DMS 273 treated with DMSO at 0.1 percent for 48 hours (cell line): ENCODE measurements around the gene FZD4.
"Not testable (repeated sequence)": the region's sequence is repeated elsewhere in the genome, so short reads cannot be mapped to it uniquely, and the experiment has no call there.

ENCODE experiments used
- DNase-seq: peaks from one replicate; lab custom pipeline; 2025; lab: John Stamatoyannopoulos, UW

Gene FZD4

DNA sequence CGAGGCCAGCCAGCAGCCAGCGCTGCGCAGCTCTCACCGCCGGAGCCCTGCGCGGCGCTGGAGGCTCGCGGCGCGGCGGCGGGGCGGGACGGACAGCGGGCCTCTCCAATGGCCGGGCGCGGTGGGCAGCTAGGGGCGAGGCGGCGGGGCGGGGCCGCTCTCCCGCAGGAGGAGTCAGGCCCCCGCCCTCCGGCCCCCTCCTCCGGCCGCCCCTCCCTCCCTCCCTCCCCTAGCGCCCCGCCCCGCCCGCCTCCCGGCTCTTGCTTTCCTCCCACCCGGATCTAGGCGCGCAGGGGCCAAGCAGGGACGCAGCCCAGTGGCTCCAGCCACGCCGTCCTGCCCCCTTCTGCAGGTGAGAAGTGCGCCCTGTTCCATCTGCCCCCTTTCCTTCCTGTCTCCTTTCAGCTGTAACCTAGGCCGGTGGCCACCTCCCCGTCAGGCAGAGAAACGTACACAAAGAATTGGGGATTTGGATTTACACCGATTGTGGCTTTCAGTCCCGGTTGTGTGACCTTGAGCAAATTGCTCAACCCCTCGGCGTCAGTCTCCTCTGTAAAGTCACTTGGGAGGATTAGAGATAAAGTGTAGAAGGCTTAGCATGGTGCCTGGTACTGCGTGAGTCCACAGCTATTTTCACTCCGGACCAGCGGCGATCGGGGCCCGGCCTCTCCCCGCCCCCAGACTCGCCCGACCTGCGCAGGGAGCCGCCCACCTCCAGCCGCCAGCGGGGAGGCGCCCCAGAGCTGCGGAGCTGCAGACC lies at the start of gene FZD4:
Gene FZD4 (minus strand): TSS at position 35 of the 760 bp plus-strand sequence. CDS start 310 bp downstream, outside the sequence.
- peak; percentile 36 for DNase-seq

DNA sequence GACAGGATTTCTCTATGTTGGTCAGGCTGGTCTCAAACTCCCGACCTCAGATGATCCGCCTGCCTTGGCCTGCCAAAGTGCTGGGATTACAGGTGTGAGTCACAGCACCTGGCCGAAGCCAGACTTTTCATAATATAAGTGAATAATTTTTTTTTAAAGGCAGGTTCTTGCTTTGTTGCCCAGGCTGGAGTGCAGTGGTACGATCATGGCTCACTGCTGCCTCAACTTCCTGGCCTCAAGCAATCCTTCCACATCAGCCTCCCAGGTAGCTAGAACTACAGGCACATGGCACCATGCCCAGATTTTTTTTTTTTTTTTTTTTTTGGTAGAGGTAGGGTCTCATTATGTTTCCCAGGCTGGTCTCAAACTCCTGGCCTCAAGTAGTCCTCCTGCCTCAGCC lies 49.1 kb upstream of the FZD4 start:
- not testable (repeated sequence) for DNase-seq

DNA sequence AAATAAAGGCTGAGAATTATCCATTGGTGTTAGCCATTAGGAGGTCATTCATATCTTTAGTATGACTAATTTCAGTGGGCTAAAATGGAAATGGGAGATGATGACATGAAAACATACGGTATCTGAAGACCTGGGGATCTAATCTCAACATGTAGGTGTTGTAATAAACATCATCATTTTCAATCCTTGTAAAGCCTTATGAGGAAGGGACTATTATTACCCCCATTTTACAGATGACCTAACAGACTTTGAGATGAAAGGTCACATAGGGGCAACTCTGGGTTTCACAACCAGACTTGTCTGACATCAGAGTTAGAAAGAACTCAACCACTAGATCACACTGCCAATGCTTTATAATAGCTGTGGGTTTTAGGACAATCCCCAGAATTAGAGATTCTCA lies 47.7 kb upstream of the FZD4 start:
- DNase-seq: no peak

DNA sequence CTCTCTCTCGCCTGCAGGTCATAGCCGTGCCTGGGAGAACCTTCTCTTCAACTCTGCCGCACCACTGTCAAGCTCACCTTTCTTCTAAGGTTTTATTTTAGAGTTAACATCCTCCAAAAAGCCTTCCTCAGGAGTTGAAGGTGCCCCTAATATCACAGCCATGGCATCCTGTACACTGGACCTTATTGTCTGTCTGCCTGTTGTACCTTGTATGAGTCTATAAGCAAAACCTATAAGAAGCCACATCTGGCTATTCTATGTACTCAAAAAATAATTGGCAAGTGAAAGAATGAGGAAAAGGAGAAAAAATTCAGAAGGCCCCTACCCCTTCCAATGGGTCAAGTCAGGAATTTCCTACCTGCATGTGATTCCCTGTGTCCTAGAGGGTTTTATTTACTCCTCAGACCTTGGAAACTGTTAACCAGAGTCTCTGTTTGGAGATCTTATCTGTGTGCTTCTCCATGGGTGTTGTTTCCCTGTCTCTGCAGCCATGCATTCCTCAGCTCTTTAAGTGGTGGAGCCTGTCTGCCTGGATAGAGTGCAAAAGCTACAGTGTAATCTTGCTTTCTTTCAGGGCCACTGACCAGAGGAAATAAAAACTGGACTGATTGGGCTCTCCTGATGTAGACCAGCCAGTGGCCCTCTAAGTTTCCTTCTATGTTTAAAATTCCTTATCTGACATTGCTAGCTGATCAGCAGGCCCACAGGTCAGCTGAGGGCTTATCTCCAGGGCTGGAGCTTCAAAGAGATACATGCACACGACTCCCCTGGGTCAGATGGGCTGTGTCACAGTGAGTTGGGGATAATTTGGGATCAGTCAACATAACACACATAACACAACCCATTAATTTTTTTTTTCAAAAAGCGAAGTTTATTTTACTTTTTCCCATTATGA lies 44.9 kb upstream of the FZD4 start:
- DNase-seq: no peak

DNA sequence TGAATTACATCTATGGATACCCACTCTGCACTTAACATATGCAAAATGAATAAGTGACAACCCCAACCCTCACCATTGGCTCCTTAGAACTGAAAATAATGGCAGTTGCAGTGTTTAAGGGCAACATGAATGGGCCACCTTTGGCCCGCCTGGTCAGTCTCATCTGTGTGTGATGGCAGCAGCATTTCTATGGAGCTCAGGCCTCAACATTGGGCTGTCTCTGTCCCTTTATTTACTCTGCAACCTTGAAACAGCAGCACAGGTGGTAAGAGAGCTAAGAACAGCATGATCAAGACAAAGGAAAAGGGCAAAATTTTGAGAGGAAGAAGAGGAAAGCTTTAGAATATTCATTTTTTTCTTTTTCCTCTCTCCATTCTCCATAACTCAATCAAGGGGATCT lies 44.2 kb upstream of the FZD4 start:
- no peak for DNase-seq

DNA sequence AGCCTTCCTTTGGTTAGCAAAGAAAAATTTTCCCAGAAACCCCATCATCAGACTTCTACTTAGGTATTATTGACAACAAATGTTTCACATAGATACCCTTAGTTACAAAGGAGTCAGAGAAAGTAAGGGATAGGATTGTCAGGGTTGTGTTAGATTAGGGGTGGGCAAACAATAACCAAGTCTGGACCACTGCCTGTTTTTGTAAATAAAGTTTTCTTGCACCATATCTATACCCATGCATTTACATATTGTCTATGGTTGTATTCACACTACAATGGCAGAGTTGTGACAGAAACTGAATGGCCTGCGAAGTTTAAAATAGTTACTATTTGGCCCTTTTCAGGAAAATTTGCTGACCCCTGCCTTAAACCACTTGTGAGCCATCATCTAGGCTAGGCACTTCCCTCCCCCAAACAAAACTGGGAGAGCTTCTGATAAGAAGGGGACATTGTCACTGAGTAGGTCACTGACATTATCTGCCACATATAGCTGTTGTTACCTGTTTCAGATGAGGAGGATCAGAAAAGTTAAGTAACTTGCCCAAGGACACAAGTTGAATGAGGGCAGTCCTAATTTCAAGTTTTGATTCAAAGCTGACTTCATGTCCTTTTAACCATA lies 41.9 kb upstream of the FZD4 start:
- no peak for DNase-seq

DNA sequence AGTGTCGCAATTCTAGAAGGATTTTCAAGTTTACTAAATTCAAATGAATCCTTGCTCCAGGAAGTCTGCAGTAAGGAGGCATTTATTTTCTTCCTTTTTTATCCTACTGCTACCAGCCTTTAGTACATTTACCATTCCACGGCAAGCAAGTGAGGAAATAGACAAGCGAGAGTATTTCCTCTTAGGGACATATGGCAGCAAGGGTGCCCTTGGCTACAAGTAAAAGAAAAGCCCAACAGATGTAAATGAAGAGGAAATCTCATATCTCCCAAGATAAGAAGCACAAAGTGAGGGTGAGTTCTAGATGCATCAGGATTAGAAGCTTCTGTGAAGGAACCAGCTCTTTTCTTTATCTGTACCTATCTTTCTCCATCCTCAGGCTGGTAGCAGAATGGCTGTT lies 37.8 kb upstream of the FZD4 start:
- DNase-seq: no peak

DNA sequence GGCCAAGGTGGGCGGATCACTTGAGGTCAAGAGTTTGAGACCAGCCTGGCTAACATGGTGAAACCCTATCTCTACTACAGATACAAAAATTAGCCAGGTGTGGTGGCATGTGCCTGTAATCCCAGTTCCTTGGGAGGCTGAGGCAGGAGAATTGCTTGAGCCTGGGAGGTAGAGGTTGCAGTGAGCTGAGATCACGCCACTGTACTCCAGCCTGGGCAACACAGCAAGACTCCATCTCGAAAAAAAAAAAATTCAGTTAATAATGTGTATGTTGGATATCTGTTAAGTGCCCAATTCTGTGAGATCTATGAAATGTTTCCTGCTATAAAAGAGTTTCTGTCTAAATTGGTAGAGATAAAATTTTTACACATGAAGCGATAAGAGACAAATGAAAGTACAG lies 37.1 kb upstream of the FZD4 start:
- not testable (repeated sequence) for DNase-seq

DNA sequence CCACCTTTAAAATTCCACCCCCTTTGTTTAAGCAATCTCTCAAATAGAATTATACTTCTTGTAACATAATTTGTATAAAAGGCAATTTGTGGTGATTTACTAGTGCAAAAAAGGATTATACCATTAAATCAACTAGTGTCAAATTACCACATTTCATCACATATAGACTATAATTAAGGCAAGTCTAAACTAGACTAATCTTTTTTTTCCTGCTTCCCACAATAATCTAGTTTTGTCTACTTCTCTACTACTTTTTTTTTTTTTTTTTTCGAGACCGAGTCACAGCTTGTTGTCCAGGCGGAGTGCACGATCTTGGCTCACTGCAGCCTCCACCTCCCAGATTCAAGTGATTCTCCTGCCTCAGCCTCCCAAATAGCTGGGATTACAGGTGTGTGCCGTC lies 36.1 kb upstream of the FZD4 start:
- DNase-seq: no peak

DNA sequence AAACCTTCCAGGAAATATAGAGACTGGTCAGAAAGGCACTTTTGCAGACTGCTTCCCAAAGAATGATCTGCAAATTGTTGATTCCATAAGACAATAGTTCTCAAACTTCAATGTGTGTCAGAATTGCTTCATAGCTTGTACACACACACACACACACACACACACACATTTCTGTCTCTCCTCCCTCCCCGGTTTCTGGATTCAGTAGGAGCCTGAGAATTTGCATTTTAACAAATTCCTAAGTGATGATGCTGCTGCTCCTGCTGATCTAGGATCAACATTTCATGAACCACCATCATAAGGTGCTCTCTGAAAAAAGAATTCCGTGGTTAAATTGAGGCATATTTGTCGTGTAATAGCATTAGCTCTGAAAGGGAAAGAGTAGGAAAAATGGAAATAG lies 35.3 kb upstream of the FZD4 start:
- DNase-seq: no peak

DNA sequence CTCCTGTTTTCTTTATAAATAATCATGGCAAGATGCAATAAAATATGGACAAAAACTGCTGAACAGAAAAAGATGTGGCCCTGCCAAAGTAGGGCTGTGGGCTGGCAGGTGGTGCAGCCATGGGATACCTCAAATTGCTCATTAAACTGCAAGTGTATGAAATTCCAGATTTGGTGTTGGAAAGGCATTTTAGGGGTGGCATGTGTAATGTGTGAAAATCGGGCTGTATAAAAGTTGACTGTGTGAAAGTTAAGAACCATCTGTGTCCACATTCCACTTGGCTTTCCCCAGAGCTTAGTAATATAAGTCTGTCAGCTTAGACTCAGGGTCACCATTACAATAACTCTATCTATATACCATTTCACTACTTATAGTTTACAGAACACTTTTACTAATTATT lies 34.8 kb upstream of the FZD4 start:
- peak; percentile 8 for DNase-seq

DNA sequence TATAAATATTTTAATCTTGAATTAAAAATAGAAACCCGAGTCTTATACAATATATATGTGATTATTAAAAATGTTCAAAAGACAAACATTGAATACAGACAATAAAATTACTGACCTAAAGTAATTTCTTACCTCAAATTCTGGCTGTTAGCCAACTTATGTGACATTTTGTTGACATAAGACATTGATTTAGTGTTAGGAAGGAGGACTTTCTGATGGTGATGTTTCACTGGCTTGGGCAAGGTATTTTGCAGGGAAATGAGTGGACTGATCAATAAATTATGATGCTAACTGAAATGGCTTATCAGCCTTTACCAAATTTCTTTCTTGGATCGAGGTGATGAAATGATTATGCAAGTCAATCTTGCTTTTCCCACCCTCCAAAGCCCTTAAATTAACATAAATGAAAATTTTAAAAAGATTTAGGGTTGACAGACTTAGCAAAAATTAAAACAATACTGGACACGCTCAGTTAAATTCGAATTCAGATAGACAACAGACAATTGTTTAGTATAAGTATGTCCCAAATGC lies 33.2 kb upstream of the FZD4 start:
- no peak for DNase-seq

DNA sequence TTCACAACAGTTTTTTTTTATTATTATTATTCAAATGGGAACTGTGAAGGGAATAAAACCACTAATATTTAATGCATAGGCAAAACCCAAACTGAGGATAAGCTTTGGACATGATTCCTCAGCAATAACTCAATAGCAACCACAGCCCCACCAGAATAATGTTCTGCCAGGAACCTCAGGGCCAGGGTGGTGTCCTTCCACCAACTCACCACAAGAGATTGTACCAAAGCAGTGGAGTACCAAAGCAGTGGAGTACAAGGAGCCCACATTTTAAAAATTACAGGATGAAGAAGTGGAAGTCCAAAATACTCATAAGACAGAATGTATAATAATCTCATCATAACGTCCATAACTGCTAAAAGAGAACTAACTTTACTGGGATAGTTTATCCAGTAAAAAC lies 32.5 kb upstream of the FZD4 start:
- DNase-seq: no peak

DNA sequence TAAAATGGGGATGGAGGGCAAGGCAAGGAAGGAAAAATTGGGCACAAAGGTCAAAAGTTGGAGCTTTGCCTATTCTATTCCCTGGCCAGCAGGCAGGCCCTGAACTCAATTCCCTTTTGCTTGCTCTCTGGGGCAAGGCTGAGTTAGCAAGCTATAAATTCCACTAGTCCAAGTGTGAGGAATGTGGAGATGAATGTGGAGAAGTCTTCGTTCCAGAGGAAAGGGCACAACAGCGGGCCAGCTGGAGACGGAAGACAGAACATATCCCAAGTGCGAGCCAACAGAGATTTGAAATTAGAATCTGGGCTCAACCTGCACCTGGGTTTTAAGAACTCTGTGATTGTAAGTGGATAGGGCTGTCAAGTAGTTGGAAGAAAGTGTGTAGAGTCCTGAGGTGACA lies 29.5 kb upstream of the FZD4 start:
- no peak for DNase-seq

DNA sequence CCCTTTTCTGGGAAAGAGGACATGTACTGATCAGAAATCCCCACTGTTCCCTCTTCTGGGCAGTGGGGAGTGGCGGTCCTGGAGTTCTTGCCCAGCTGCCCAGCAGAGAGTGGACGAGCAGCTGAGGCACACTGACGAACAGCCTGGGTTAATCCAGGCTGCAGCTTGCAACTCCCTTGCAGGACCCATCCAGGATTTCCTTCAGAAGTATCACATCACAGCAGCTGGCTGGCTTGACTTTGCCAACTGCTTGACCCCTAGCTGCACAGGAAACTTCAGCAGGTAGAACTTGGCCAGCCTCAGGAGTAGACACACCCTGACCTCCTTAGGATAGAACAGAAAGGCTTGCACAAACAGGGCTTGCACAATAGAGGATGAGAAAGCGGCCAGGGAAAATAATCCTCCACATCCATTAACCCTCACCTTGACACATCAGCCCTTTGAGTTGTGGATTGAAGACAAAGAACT lies 27.9 kb upstream of the FZD4 start:
- DNase-seq: no peak

DNA sequence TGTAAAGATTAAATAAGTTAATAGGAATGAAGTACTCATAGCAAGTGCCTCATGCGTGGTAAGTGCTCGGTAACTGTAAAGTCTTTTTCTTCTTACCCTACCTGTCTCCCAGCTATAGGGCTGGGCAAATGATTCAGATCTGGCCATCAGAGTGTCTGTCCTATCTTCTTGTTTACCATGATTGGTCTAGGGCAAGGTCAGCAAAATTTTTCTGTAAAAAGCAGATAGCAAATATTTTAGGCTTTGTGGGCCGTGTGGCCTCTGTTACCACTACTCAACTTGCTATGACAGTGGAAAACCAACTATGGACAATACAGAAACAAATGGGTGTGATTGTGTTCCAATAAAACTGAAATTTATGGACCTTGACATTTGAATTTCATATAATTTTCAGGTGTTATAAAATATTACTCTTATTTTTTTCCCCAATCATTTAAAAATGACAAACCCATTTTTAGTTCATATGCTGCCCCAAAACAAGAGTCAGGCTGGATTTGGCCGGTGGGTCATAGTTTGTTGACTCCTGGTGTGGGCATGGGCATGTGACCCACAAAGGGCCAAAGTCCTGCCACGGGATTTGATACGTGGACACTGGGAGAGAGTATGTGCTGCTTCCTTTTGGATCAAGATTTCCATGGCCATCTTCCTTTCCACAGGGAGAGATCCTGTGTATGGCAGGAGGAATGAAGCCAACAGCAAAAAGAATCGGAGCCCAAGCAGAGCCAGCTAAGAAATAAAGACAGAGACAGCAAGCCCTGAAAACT lies 26.8 kb upstream of the FZD4 start:
- DNase-seq: no peak

DNA sequence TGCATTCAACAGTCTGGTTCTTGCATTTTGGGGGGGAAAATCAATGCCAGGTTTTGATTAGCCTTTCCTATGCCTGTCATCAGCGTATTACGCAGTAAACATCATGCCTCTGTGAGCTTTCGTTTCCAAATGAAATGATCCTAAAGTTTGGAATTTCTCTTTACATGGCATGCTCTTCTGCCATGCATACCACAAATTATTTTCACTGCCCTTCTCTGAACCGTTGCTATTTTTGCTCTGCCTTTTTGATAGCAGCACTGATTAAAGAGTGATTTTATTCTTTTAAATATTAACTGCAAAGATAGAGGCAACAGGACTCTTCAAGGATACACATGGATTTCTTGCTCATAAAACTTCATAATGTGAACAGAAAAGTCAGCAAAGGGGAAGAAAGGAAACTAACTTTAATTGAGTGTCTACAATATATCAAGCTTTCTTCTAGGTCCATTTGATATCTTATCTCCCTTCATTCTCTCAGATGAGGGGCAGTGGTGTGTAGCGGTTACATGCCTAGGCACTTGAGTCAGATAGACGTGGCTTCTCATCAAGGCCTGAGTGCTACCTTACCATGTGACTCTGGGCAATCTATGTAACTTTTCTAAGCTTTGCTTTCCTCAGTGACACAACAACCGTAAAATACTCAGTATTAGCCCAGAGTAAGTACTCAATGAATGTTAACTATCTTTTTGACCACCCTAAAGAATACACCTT lies 25.0 kb upstream of the FZD4 start:
- no peak for DNase-seq

DNA sequence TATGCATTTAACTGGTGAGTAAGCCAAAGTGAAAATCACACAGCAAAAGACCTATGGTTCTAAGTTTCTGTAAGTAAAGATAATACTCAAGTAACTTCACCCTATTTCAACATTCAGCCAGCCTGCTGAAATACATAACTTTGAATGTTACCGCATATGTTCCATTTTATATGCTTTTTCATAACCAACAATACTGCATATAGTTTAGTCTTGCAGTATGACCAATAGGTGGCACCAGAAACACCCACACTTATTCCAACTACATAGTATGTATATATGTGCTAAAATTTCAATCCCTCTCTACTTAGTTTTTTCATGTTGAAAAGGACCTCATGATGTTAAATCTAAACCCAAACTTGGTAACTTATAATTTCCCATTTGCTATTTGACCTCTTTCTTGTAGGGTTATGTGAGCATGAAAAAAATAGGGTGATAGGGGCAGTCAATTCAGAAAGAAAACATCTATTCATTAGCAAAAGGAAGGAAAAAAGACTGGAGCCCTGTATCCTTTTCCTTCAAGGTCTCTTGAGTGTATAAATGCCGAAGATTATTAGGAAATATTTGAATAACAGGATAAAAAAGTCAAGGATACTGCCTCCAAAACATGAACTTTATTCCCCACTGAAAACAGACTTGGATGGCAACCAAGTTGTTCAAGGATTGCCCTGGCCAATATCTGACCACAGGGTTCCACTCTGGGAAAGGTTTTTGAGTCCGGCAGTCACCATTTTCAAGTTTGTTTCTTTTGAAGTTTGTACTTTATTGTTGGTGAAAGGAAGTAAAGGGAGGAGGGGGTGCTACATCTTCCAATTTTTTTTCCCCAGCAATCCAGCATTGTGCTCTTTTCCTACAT lies 23.8 kb upstream of the FZD4 start:
- no peak for DNase-seq

DNA sequence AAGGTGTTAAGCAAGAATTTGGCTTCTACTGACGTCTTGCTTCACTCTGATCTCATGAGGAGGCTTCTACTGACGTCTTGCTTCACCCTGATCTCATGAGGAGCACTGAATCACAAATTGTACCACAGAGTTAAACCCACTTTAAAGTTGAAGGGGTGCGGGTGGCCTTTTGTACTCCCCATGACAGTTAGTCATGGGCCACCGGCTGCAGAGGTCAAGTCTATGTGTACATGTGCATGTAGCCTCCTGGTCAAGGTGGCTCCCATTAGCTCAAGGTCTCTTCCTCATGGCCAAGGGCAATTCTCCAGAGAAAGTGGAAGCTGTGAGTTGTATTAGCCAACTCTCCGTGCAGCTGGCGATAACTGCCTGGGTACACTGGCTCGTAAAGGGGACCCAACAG lies 23.1 kb upstream of the FZD4 start:
- no peak for DNase-seq

DNA sequence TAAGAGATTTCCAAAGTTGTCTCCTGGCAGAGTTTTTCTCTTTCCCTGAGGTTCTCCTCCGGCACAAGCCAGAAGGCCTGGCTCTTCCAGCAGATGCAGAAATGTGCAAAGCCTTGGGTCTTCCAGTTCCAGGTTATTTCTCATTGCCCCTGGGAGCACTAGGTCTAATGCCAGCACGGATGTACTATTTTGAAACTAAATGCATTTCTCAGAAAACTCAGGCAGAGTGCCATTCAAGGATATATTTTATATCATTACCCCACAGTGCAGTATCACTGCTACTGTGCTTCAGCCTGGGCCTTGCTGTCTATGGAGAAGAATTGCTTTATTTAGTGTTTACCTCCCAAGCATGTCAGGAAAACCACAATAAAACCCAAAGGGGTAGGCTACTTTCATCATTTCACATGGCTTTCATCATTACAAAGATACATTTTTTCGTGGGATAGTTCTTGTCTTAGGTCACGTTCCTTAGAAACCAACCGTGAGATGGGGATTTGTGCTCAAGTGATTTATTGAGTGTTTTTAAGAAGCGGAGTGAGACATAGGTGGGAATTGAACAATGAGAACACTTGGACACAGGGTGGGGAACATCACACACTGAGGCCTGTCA lies 22.4 kb upstream of the FZD4 start:
- no peak for DNase-seq
